ENCODE data around the gene CACNA1G. TPM values are rescaled to one million over a fixed set of nuclear protein-coding genes. Genes with fewer than 3 reads are reported as not detected.

The CACNA1G gene
- total and polyA plus RNA-seq, 9 of the 15 experiments (the other 6 are each of a cell fraction or from before 2014, with no cell fraction given) = 0.01 TPM; not detected in 8

DNA sequence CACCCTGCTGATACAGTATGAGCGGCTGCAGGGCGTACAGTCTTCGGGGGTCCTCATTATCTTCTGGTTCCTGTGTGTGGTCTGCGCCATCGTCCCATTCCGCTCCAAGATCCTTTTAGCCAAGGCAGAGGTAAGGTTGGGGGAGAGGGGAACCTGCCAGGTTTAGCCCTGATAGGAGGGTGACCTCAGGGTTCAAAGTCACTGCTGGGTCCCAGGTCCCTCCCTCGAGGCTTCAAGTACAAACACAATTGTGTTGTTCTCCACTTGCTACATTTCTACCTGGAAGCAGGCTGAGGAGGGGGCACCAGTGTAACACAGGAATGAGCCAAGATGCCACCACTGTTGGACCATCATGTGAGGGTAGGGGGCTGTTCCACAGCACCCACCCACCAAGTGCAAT is 96.5 kb downstream of the CACNA1G start:
- Histone ChIP-seq H3K4me3 (no peak overlapping the region), H3K9me1 (ENCODE audit: control insufficient read depth, insufficient read depth, low read length) (peaks cover 8% of the 10 kb centered on the region), H3K9me3 (replicated peaks; ENCODE audit: control insufficient read depth, insufficient read depth, low read depth, low read length) (peaks cover 4% of the 10 kb centered on the region; the same call in 1 of the 2 replicates), H3K4me2 (ENCODE audit: insufficient read depth, low read length) (no peak overlapping the region), H3K27me3 (ENCODE audit: control insufficient read depth in 2 of 2, insufficient read depth in 2 of 2, low read length in 2 of 2) (no peaks in the 10 kb centered on the region; a peak in 1 of 5 replicates), H3K36me3 (ENCODE audit: control insufficient read depth, insufficient read depth, low read length) (no peaks in the 10 kb centered on the region), H3K79me2 (ENCODE audit: control insufficient read depth, insufficient read depth, low read length) (no peaks in the 10 kb centered on the region), H3K9ac (ENCODE audit: insufficient read depth in 1 of 2, low read depth in 2 of 2, low read length in 2 of 2) (no peak overlapping the region), H2AFZ (ENCODE audit: low read depth, low read length) (no peak overlapping the region), H4K20me1 (replicated peaks; ENCODE audit: control insufficient read depth, insufficient read depth, low read length) (no peaks in the 10 kb centered on the region), H3K27ac (ENCODE audit: extremely low read depth, low read depth, low read length) (no peak overlapping the region), H3K4me1 (replicated peaks in 1 of 2; ENCODE audit: control insufficient read depth in 2 of 2, insufficient read depth in 2 of 2, low read length in 2 of 2) (peaks cover 28 to 36% of the 10 kb centered on the region in 2 experiments)
- ATAC-seq = no peak
- ChIA-PET POLR2A (interaction anchor here (0.6 kb wide), 1 partner anchor 74 kb away, joined by 3 read pairs; no protein-coding TSS in a partner anchor), CTCF (ENCODE audit: low intra/inter-chr PET ratio) (no interaction called here)
- intact Hi-C loops (cut with micrococcal nuclease) = no loop called here
- no peak for FAIRE-seq
- in situ Hi-C loops (cut with MboI) = no loop called here
- WGBS (ENCODE audit: insufficient coverage, low coverage, missing lambda C conversion rate) = 70% methylated on average over 7 of the region's 7 CpGs
- no TSS peak for BruUV-seq (replicated peaks)
- DNase-seq (ENCODE audit: extremely low read depth in 1 of 4, low spot score in 3 of 4) = no peak
- TF ChIP-seq, protein P1, sequence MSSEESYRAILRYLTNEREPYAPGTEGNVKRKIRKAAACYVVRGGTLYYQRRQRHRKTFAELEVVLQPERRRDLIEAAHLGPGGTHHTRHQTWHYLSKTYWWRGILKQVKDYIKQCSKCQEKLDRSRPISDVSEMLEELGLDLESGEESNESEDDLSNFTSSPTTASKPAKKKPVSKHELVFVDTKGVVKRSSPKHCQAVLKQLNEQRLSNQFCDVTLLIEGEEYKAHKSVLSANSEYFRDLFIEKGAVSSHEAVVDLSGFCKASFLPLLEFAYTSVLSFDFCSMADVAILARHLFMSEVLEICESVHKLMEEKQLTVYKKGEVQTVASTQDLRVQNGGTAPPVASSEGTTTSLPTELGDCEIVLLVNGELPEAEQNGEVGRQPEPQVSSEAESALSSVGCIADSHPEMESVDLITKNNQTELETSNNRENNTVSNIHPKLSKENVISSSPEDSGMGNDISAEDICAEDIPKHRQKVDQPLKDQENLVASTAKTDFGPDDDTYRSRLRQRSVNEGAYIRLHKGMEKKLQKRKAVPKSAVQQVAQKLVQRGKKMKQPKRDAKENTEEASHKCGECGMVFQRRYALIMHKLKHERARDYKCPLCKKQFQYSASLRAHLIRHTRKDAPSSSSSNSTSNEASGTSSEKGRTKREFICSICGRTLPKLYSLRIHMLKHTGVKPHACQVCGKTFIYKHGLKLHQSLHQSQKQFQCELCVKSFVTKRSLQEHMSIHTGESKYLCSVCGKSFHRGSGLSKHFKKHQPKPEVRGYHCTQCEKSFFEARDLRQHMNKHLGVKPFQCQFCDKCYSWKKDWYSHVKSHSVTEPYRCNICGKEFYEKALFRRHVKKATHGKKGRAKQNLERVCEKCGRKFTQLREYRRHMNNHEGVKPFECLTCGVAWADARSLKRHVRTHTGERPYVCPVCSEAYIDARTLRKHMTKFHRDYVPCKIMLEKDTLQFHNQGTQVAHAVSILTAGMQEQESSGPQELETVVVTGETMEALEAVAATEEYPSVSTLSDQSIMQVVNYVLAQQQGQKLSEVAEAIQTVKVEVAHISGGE (CRISPR knock-in tag; IDR thresholded peaks at IDR 0.05) = no peak
- TF ChIP-seq CEBPB (tag; IDR thresholded peaks at IDR 0.05) (no peak), PHB (CRISPR knock-in tag; IDR thresholded peaks at IDR 0.05) (no peak), NCOA1 (IDR thresholded peaks at IDR 0.05; ENCODE audit: low read depth) (no peak), MTA2 (IDR thresholded peaks at IDR 0.05; ENCODE audit: low read depth) (no peak), EHMT2 (IDR thresholded peaks at IDR 0.05) (no peak), NCOA4 (IDR thresholded peaks at IDR 0.05; ENCODE audit: partially characterized antibody) (no peak), MCM5 (IDR thresholded peaks at IDR 0.05; ENCODE audit: low read depth) (no peak), NR2F6 (CRISPR knock-in tag; IDR thresholded peaks at IDR 0.05) (no peak)
- TF ChIP-seq, protein P2, sequence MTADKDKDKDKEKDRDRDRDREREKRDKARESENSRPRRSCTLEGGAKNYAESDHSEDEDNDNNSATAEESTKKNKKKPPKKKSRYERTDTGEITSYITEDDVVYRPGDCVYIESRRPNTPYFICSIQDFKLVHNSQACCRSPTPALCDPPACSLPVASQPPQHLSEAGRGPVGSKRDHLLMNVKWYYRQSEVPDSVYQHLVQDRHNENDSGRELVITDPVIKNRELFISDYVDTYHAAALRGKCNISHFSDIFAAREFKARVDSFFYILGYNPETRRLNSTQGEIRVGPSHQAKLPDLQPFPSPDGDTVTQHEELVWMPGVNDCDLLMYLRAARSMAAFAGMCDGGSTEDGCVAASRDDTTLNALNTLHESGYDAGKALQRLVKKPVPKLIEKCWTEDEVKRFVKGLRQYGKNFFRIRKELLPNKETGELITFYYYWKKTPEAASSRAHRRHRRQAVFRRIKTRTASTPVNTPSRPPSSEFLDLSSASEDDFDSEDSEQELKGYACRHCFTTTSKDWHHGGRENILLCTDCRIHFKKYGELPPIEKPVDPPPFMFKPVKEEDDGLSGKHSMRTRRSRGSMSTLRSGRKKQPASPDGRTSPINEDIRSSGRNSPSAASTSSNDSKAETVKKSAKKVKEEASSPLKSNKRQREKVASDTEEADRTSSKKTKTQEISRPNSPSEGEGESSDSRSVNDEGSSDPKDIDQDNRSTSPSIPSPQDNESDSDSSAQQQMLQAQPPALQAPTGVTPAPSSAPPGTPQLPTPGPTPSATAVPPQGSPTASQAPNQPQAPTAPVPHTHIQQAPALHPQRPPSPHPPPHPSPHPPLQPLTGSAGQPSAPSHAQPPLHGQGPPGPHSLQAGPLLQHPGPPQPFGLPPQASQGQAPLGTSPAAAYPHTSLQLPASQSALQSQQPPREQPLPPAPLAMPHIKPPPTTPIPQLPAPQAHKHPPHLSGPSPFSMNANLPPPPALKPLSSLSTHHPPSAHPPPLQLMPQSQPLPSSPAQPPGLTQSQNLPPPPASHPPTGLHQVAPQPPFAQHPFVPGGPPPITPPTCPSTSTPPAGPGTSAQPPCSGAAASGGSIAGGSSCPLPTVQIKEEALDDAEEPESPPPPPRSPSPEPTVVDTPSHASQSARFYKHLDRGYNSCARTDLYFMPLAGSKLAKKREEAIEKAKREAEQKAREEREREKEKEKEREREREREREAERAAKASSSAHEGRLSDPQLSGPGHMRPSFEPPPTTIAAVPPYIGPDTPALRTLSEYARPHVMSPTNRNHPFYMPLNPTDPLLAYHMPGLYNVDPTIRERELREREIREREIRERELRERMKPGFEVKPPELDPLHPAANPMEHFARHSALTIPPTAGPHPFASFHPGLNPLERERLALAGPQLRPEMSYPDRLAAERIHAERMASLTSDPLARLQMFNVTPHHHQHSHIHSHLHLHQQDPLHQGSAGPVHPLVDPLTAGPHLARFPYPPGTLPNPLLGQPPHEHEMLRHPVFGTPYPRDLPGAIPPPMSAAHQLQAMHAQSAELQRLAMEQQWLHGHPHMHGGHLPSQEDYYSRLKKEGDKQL (CRISPR knock-in tag; IDR thresholded peaks at IDR 0.05; ENCODE audit: borderline replicate concordance) = no peak
- TF ChIP-seq, protein P3, sequence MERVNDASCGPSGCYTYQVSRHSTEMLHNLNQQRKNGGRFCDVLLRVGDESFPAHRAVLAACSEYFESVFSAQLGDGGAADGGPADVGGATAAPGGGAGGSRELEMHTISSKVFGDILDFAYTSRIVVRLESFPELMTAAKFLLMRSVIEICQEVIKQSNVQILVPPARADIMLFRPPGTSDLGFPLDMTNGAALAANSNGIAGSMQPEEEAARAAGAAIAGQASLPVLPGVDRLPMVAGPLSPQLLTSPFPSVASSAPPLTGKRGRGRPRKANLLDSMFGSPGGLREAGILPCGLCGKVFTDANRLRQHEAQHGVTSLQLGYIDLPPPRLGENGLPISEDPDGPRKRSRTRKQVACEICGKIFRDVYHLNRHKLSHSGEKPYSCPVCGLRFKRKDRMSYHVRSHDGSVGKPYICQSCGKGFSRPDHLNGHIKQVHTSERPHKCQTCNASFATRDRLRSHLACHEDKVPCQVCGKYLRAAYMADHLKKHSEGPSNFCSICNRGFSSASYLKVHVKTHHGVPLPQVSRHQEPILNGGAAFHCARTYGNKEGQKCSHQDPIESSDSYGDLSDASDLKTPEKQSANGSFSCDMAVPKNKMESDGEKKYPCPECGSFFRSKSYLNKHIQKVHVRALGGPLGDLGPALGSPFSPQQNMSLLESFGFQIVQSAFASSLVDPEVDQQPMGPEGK (CRISPR knock-in tag; IDR thresholded peaks at IDR 0.05; ENCODE audit: borderline replicate concordance) = no peak
- TF ChIP-seq, protein P4, sequence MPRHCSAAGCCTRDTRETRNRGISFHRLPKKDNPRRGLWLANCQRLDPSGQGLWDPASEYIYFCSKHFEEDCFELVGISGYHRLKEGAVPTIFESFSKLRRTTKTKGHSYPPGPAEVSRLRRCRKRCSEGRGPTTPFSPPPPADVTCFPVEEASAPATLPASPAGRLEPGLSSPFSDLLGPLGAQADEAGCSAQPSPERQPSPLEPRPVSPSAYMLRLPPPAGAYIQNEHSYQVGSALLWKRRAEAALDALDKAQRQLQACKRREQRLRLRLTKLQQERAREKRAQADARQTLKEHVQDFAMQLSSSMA (CRISPR knock-in tag; IDR thresholded peaks at IDR 0.05) = no peak
